Fibroblast of skin of left quadriceps (primary cell): Measurements from ENCODE around the gene MTHFD2L.
"Not testable (repeated sequence)": the region's sequence is repeated elsewhere in the genome, so short reads cannot be mapped to it uniquely, and the experiment has no call there.

Experiments
- DNase-seq, 2 experiments: peaks; one replicate each; pipeline ENCODE4 v3.0.0-alpha.2; 2013; ENCODE audit warnings: low read depth in 2 of 2

Gene MTHFD2L

DNA sequence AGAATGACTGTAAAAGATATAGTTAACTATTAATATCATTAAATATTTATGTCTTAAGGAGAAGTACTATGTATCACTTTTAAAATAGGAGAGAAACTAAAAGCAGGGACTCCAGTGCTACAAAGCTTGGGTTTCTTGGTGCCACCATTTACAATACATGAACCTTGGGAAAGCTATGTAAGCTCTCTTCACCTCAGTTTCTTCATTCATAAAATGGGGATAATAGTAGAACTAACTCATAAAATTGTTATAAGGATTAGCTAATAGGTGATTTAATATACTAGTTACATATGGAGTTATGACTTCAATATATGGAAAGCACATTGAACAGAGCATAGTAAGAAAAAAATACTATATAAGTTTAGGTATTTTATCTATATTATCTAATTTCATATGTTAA lies 174.0 kb downstream of the MTHFD2L start:
- no peak for DNase-seq

GRCh38 chr4:74334636-74335035 lies 176.7 kb downstream of the MTHFD2L start:
- no peak for DNase-seq

DNA sequence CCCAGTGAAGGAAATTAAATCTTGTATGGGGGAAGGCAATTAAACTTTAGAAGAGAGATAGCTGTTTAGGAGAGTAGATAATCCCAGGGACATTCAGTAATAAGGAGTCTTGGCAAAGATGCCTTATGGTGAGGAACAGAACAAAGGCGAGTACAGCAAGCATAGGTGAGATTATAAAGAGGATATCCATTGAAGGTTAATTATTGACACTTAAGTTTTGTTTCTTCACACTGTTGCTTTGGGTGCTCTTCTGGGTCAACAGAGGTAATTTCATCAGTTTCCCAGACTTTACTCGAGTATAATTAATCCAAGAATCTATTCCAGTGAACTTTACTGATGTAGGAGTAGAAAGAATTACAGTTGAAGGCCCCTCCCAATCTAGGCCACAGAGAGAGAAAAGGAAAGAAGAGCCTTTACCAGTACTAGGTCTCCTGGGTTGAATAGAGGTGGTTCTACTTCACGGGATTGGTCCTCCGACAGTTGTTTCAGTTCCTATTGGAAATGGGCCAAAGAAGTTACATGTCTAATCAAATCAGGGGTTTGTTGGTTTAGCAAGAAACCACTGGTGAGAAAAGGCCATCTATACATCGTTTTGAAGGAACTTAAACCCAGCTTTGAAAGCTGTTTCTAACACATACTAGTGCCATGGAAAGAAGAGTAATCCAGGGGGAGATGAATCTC lies 177.6 kb downstream of the MTHFD2L start:
- no peak for DNase-seq

DNA sequence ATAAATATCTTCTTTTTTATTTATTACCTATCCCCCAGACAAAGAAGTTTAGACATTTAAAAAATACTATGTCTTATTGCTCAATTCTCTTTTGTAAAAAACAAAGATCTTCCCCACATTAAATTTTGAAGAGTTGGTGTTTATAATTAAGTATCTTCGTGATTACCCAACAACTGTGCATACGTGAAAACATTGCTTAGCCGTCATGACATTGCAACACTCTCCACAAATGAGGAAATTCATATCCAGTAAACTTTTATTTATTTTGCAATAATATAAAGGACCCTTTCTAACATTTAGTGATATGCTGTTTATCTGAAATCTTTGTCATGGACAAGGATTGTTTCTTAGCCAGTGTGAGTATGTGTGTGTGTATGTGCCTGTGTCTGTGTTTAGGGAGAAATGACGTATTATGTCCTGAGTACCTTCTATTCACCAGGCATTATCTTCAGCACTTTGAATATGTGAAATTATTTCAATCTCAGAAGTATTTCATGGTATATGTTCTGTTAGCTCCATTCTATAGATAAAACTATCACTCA lies 180.9 kb downstream of the MTHFD2L start:
- no peak for DNase-seq

DNA sequence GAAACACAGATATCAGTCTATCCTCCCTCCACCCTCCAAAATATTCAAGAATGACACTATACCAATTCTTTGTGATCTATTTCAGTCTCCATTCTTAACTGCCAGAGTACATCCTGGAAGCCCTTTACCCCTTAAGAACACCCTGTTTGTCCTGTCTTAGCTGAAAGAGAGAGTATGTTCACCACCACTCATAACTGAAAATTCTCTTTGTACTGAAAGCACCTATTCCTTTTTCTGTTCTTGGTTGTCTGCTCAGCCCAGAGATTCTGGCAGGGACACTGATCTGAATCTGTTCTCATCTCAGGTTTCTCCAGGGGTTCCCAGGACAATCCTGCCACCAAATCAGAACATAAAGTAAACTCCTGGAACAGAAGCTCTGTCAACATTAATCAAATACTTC lies 181.6 kb downstream of the MTHFD2L start:
- no peak for DNase-seq

GRCh38 chr4:74340421-74340820 lies 182.5 kb downstream of the MTHFD2L start:
- DNase-seq, result not testable (repeated sequence)

- no peak for DNase-seq
These were observed 186.1 kb downstream of the MTHFD2L start for GRCh38 chr4:74344031-74344430.
